KMS-11 (cell line): ENCODE data around the gene ADAM33.

Experiments used
- H2AFZ ChIP-seq: fragments of 200-600 bp; sonication (generic); 2 replicates; pipeline ENCODE4 v1.6.1; 2016; ENCODE audit warnings: antibody characterized with exemption, mixed run types, low read depth
- H3K27ac ChIP-seq: fragments of 200-600 bp; sonication (generic); 2 replicates; pipeline ENCODE4 v1.6.1; 2016; ENCODE audit warnings: mild to moderate bottlenecking, mixed run types
- H3K27me3 ChIP-seq: fragments of 200-600 bp; sonication (generic); 2 replicates; pipeline ENCODE4 v1.6.1; 2017; ENCODE audit warnings: mild to moderate bottlenecking, low read depth, mixed run types, moderate library complexity; ENCODE audit not compliant: insufficient read depth
- H3K36me3 ChIP-seq: fragments of 200-600 bp; sonication (generic); 2 replicates; pipeline ENCODE4 v1.6.1; 2017; ENCODE audit warnings: mild to moderate bottlenecking, mixed run types; ENCODE audit not compliant: insufficient read depth
- H3K4me1 ChIP-seq: fragments of 200-600 bp; sonication (generic); 2 replicates; pipeline ENCODE4 v1.6.1; 2016; ENCODE audit warnings: mild to moderate bottlenecking, low read depth, mixed run types; ENCODE audit not compliant: poor library complexity, severe bottlenecking
- H3K4me2 ChIP-seq: fragments of 200-600 bp; sonication (generic); 2 replicates; pipeline ENCODE4 v1.7.0; 2016; ENCODE audit warnings: mild to moderate bottlenecking, mixed run types
- H3K4me3 ChIP-seq: fragments of 200-600 bp; sonication (generic); IDR thresholded peaks from 2 replicates; pipeline ENCODE4 v1.6.1; 2017; ENCODE audit warnings: low read depth, low read length, mixed read lengths; ENCODE audit not compliant: insufficient read depth
- H3K79me2 ChIP-seq: fragments of 200-600 bp; sonication (generic); 2 replicates; pipeline ENCODE4 v1.6.1; 2016; ENCODE audit warnings: low read depth, mixed run types; ENCODE audit not compliant: insufficient read depth
- H3K9ac ChIP-seq: fragments of 200-600 bp; sonication (generic); 2 replicates; pipeline ENCODE4 v1.6.1; 2016; ENCODE audit warnings: mild to moderate bottlenecking, mixed run types
- H4K20me1 ChIP-seq: fragments of 200-600 bp; sonication (generic); 2 replicates; pipeline ENCODE4 v1.6.1; 2016; ENCODE audit warnings: mild to moderate bottlenecking, mixed run types; ENCODE audit not compliant: insufficient read depth
- CTCF ChIP-seq: fragments of 200-600 bp; sonication (generic); conservative IDR thresholded peaks from 2 replicates; pipeline ENCODE4 v1.6.1; 2017; ENCODE audit warnings: low read depth, mild to moderate bottlenecking, antibody characterized with exemption, low read length, moderate library complexity, mixed read lengths

ADAM33 gene

GRCh38 chr20:3724356-3724755 is 42.5 kb upstream of the ADAM33 start:
- no peaks in the 10 kb centered on the region for H3K36me3 ChIP-seq
- H3K4me1 ChIP-seq, result peaks cover 7% of the 10 kb centered on the region
- H3K27me3 ChIP-seq, result no peaks in the 10 kb centered on the region
- H3K9ac ChIP-seq, result no peak overlapping the region
- no peak overlapping the region for H3K4me2 ChIP-seq
- TF ChIP-seq CTCF, result no peak
- no peak overlapping the region for H3K27ac ChIP-seq
- no peaks in the 10 kb centered on the region for H3K79me2 ChIP-seq
- H2AFZ ChIP-seq, result no peak overlapping the region
- H3K4me3 ChIP-seq, result no peak overlapping the region
- no peaks in the 10 kb centered on the region for H4K20me1 ChIP-seq

GRCh38 chr20:3723284-3723683 is 41.5 kb upstream of the ADAM33 start:
- no peak overlapping the region for H3K4me2 ChIP-seq
- no peak overlapping the region for H2AFZ ChIP-seq
- no peak for TF ChIP-seq CTCF
- H3K36me3 ChIP-seq, result no peaks in the 10 kb centered on the region
- H3K4me1 ChIP-seq, result peaks cover 7% of the 10 kb centered on the region
- H3K27ac ChIP-seq, result no peak overlapping the region
- H3K9ac ChIP-seq, result no peak overlapping the region
- no peaks in the 10 kb centered on the region for H3K79me2 ChIP-seq
- H3K27me3 ChIP-seq, result no peaks in the 10 kb centered on the region
- no peaks in the 10 kb centered on the region for H4K20me1 ChIP-seq
- H3K4me3 ChIP-seq, result no peak overlapping the region

GRCh38 chr20:3721912-3722311 is 40.1 kb upstream of the ADAM33 start:
- H3K9ac ChIP-seq, result no peak overlapping the region
- no peaks in the 10 kb centered on the region for H3K36me3 ChIP-seq
- no peak overlapping the region for H3K27ac ChIP-seq
- no peak overlapping the region for H3K4me3 ChIP-seq
- no peaks in the 10 kb centered on the region for H3K27me3 ChIP-seq
- TF ChIP-seq CTCF, result no peak
- H4K20me1 ChIP-seq, result no peaks in the 10 kb centered on the region
- no peak overlapping the region for H2AFZ ChIP-seq
- H3K4me1 ChIP-seq, result peaks cover 7% of the 10 kb centered on the region
- no peak overlapping the region for H3K4me2 ChIP-seq
- no peaks in the 10 kb centered on the region for H3K79me2 ChIP-seq

GRCh38 chr20:3720626-3721025 is 38.8 kb upstream of the ADAM33 start:
- no peak overlapping the region for H3K9ac ChIP-seq
- no peak overlapping the region for H3K4me2 ChIP-seq
- H2AFZ ChIP-seq, result no peak overlapping the region
- no peaks in the 10 kb centered on the region for H4K20me1 ChIP-seq
- H3K27ac ChIP-seq, result no peak overlapping the region
- H3K4me3 ChIP-seq, result no peak overlapping the region
- no peaks in the 10 kb centered on the region for H3K27me3 ChIP-seq
- no peaks in the 10 kb centered on the region for H3K79me2 ChIP-seq
- TF ChIP-seq CTCF, result no peak
- peaks cover 7% of the 10 kb centered on the region for H3K4me1 ChIP-seq
- no peaks in the 10 kb centered on the region for H3K36me3 ChIP-seq
